Testis (tissue), 2 donors: Measurements from ENCODE around the gene GBF1.

Experiments used
- CTCF ChIP-seq, 3 experiments: fragments of 450-650 bp in 2 of 3; fragments of 200-600 bp in 1 of 3; sonication (generic) in 1 of 3; IDR thresholded peaks; one replicate each; pipeline ENCODE4 v1.5.1; 2016 to 2019; ENCODE audit warnings: antibody characterized with exemption in 3 of 3, mild to moderate bottlenecking in 2 of 3, moderate library complexity in 1 of 3
- POLR2A ChIP-seq: fragments of 450-650 bp; IDR thresholded peaks from one replicate; pipeline ENCODE4 v1.6.1; 2017; ENCODE audit warnings: antibody characterized with exemption, mild to moderate bottlenecking, moderate library complexity

- TF ChIP-seq CTCF (IDR thresholded peaks at IDR 0.05) (no peak), POLR2A (no peak)
Observed at GRCh38 chr10:102297101-102297500, 51.8 kb downstream of the GBF1 start.
